ENCODE results near the gene EIPR1. TPM values are rescaled to one million over a fixed set of nuclear protein-coding genes. Genes with fewer than 3 reads are reported as not detected.

Gene EIPR1
- total RNA-seq, 1 experiment from 2014 or later, result 27.8 TPM

GRCh38 chr2:3309496-3310355 lies 67.9 kb downstream of the EIPR1 start:
- H3K4me2 ChIP-seq (ENCODE audit: insufficient read depth, insufficient read length, low read length), result no peak overlapping the region
- no peak overlapping the region for H4K5ac ChIP-seq (ENCODE audit: insufficient read length, low read depth, low read length)
- no peaks in the 10 kb centered on the region; the same call in 1 of the 2 replicates for H3K27me3 Mint-ChIP-seq (ENCODE audit: low read depth)
- no peak overlapping the region for H3K4me3 Mint-ChIP-seq
- no peak overlapping the region for H2AK5ac ChIP-seq (ENCODE audit: insufficient read length, low read length)
- no peak for DNase-seq
- no peak overlapping the region for H3K27ac ChIP-seq (ENCODE audit: insufficient read length, low read depth, low read length)
- no peak overlapping the region for H4K91ac ChIP-seq (ENCODE audit: insufficient read length, low read depth, low read length)
- no peak overlapping the region for H2BK12ac ChIP-seq (ENCODE audit: insufficient read length, low read depth, low read length)
- H3K79me2 ChIP-seq (ENCODE audit: insufficient read depth, low read length), result 0 out of 2 replicates have a peak, but pooled peaks cover 4% of the 10 kb centered on the region
- no peak overlapping the region for H2AFZ ChIP-seq (ENCODE audit: low read length)
- TF ChIP-seq CTCF (conservative IDR thresholded peaks at IDR 0.05), result no peak
- no CpG with 5 or more reads among the region's 23 CpGs for WGBS (ENCODE audit: extremely low coverage, insufficient read length, low lambda C conversion rate)
- H2BK20ac ChIP-seq (ENCODE audit: low read depth, low read length, poor library complexity, severe bottlenecking), result no peak overlapping the region
- H4K8ac ChIP-seq (replicated peaks; ENCODE audit: insufficient read length, low read depth, low read length), result no peak overlapping the region
- peaks cover 16 to 17% of the 10 kb centered on the region in 2 experiments for H3K4me1 Mint-ChIP-seq
- H4K20me1 ChIP-seq (ENCODE audit: control insufficient read depth, insufficient read depth, insufficient read length), result no peaks in the 10 kb centered on the region
- no peak overlapping the region for H3K9ac ChIP-seq (ENCODE audit: extremely low read depth, insufficient read length, low read length)
- H3K36me3 Mint-ChIP-seq (ENCODE audit: insufficient read depth in 1 of 3, low read depth in 3 of 3), result peaks cover 0 to 3% (median 0%) of the 10 kb centered on the region in 3 experiments; a peak in 3 of 7 replicates
- no peak overlapping the region for H2BK15ac ChIP-seq (ENCODE audit: low read depth, low read length)
- no peaks in the 10 kb centered on the region for H3K79me1 ChIP-seq (ENCODE audit: insufficient read depth, low read depth, low read length, poor library complexity, severe bottlenecking)
- H3K27me3 ChIP-seq (ENCODE audit: insufficient read depth, low read length), result no peaks in the 10 kb centered on the region
- H3K23ac ChIP-seq (ENCODE audit: insufficient read length, low read depth, low read length), result no peak overlapping the region
- no peaks in the 10 kb centered on the region for H3K9me3 Mint-ChIP-seq
- H3T11ph ChIP-seq (ENCODE audit: low read length), result no peak overlapping the region
- no peak overlapping the region for H2BK120ac ChIP-seq (ENCODE audit: low read depth, low read length, poor library complexity, severe bottlenecking)
- no peaks in the 10 kb centered on the region for H3K9me3 ChIP-seq (ENCODE audit: control insufficient read depth, low read depth, low read length)
- H3K23me2 ChIP-seq (ENCODE audit: insufficient read length, low read depth, low read length, poor library complexity, severe bottlenecking), result no peaks in the 10 kb centered on the region
- no peak overlapping the region for H3K14ac ChIP-seq (ENCODE audit: insufficient read depth, low read length)
- H3K4ac ChIP-seq (ENCODE audit: low read depth, low read length), result no peak overlapping the region
- no peak overlapping the region for H2BK5ac ChIP-seq (ENCODE audit: insufficient read length, low read length)
- peaks cover 2% of the 10 kb centered on the region; the same call in 1 of the 2 replicates for H3K4me1 ChIP-seq (ENCODE audit: insufficient read depth, low read length)
- peak overlapping the region in 1 of 3 experiments; percentile 41; a peak in 3 of 7 replicates for H3K27ac Mint-ChIP-seq
- H3K56ac ChIP-seq (ENCODE audit: insufficient read length, low read depth, low read length), result no peak overlapping the region
- H3K18ac ChIP-seq (ENCODE audit: insufficient read length, low read depth, low read length), result no peak overlapping the region
